ENCODE data around the gene RIPOR1. TPM values are rescaled to one million over a fixed set of nuclear protein-coding genes. Genes with fewer than 3 reads are reported as not detected.

RIPOR1 gene
- total RNA-seq, 1 donor from 2014 or later = 112 TPM

- no peak overlapping the region for H3K27ac ChIP-seq
- DNase-seq (no peak), ATAC-seq (no peak)
- H3K9me3 ChIP-seq = no peaks in the 10 kb centered on the region
- intact Hi-C loops (cut with DNase I) = no loop called here
- H3K36me3 ChIP-seq = peaks cover 73% of the 10 kb centered on the region
- TF ChIP-seq CTCF (IDR thresholded peaks at IDR 0.05) = no peak
- no peaks in the 10 kb centered on the region for H3K27me3 ChIP-seq (ENCODE audit: low read depth)
- no peak overlapping the region for H3K4me3 ChIP-seq
- H3K4me1 ChIP-seq = peaks cover 88% of the 10 kb centered on the region
These were observed 12.1 kb downstream of the RIPOR1 start for GRCh38 chr16:67540756-67541155.

DNA sequence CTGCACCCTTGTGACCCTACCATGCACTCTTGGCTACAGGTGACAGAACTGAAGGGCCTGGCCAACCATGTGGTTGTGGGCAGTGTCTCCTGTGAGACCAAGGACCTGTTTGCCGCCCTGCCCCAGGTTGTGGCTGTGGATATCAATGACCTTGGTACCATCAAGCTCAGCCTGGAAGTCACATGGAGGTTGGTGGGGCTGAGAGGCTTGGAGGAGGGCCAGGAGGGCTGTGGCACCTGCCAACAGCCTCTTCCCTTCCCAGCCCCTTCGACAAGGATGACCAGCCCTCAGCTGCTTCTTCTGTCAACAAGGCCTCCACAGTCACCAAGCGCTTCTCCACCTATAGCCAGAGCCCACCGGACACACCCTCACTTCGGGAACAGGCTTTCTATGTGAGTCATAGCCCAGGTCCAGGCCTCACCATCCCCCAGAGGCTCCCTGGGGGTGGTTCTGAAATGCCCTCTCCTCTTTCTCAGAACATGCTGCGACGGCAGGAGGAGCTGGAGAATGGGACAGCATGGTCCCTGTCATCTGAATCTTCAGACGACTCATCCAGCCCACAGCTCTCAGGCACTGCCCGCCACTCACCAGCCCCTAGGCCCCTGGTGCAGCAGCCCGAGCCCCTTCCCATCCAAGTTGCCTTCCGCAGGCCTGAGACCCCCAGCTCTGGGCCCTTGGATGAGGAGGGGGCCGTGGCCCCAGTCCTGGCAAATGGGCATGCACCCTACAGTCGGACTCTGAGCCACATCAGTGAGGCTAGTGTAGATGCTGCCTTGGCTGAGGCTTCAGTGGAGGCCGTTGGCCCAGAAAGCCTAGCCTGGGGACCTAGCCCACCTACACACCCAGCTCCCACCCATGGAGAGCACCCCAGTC is 13.0 kb downstream of the RIPOR1 start:
- H3K4me1 ChIP-seq = peaks cover 88% of the 10 kb centered on the region
- ATAC-seq (no peak), DNase-seq (no peak)
- peaks cover 82% of the 10 kb centered on the region for H3K36me3 ChIP-seq
- no peaks in the 10 kb centered on the region for H3K9me3 ChIP-seq
- H3K27me3 ChIP-seq (ENCODE audit: low read depth) = no peaks in the 10 kb centered on the region
- no peak overlapping the region for H3K4me3 ChIP-seq
- H3K27ac ChIP-seq = peak overlapping the region; percentile 11
- intact Hi-C loops (cut with DNase I) = no loop called here
- TF ChIP-seq CTCF (IDR thresholded peaks at IDR 0.05) = no peak

GRCh38 chr16:67542464-67542863 is 13.8 kb downstream of the RIPOR1 start:
- peaks cover 88% of the 10 kb centered on the region for H3K36me3 ChIP-seq
- intact Hi-C loops (cut with DNase I) = no loop called here
- H3K4me3 ChIP-seq = no peak overlapping the region
- no peak for TF ChIP-seq CTCF (IDR thresholded peaks at IDR 0.05)
- ATAC-seq (peak in 1 of 2 donors; percentile 37), DNase-seq (peak; percentile 68)
- peaks cover 88% of the 10 kb centered on the region for H3K4me1 ChIP-seq
- H3K27ac ChIP-seq = peak overlapping the region; percentile 11
- no peaks in the 10 kb centered on the region for H3K27me3 ChIP-seq (ENCODE audit: low read depth)
- H3K9me3 ChIP-seq = no peaks in the 10 kb centered on the region

DNA sequence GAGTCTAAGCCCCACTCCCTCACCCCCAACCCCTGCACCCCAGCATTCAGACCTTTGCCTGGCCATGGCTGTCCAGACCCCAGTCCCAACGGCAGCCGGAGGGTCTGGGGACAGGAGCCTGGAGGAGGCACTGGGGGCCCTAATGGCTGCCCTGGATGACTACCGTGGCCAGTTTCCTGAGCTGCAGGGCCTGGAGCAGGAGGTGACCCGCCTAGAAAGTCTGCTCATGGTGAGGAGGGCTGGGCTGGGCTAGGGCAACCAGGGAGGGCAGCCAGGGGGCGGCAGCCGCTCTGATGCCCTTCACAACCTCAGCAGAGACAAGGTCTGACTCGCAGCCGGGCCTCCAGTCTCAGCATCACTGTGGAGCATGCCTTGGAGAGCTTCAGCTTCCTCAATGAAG is 14.4 kb downstream of the RIPOR1 start:
- DNase-seq (peak; percentile 34), ATAC-seq (no peak)
- Histone ChIP-seq H3K4me1 (peaks cover 89% of the 10 kb centered on the region), H3K27ac (no peak overlapping the region), H3K4me3 (no peak overlapping the region), H3K9me3 (no peaks in the 10 kb centered on the region), H3K27me3 (ENCODE audit: low read depth) (no peaks in the 10 kb centered on the region), H3K36me3 (peaks cover 92% of the 10 kb centered on the region)
- intact Hi-C loops (cut with DNase I) = no loop called here
- no peak for TF ChIP-seq CTCF (IDR thresholded peaks at IDR 0.05)

DNA sequence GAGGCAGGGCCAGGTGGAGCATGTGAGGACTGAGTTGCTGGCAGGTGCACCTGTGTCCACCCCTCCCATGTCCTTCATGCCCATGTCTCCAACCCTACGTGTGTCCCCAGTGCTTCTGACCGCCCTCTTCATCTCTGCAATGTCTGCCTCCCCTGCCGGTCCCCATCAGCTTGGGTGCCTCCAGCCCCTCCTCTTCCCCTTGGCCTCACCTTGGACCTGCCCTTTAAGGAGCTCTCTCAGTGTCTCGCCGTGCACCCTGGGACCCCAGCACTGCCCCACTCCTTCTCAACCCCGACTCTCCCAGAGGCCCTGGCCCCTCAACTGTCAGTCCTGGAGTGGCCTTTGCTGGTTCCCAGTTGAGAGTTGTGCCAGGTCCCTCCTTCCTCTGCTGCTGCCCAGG is 15.0 kb downstream of the RIPOR1 start:
- Histone ChIP-seq H3K9me3 (no peaks in the 10 kb centered on the region), H3K4me1 (peaks cover 86% of the 10 kb centered on the region), H3K4me3 (no peak overlapping the region), H3K27ac (no peak overlapping the region), H3K36me3 (peaks cover 96% of the 10 kb centered on the region), H3K27me3 (ENCODE audit: low read depth) (no peaks in the 10 kb centered on the region)
- TF ChIP-seq CTCF (IDR thresholded peaks at IDR 0.05) = no peak
- DNase-seq (peak; percentile 38), ATAC-seq (no peak)
- intact Hi-C loops (cut with DNase I) = no loop called here

Measured in lower lobe of right lung (tissue), 2 donors.